DOHH2 (cell line): ENCODE results near the gene ENPP6.

Experiments
- EZH2phosphoT487 ChIP-seq: fragments of 200-600 bp; sonication (generic); IDR thresholded peaks from 2 replicates; pipeline ENCODE4 v1.6.1; 2017; ENCODE audit warnings: borderline replicate concordance, mild to moderate bottlenecking, antibody characterized with exemption, low read length, moderate library complexity, mixed read lengths
- TF ChIP-seq, protein P1 (sequence below): fragments of 200-600 bp; sonication (generic); IDR thresholded peaks from one replicate; pipeline ENCODE4 v1.5.1; 2014; ENCODE audit warnings: antibody characterized with exemption, mild to moderate bottlenecking, low read depth, low read length; ENCODE audit not compliant: poor library complexity, severe bottlenecking

DNA sequence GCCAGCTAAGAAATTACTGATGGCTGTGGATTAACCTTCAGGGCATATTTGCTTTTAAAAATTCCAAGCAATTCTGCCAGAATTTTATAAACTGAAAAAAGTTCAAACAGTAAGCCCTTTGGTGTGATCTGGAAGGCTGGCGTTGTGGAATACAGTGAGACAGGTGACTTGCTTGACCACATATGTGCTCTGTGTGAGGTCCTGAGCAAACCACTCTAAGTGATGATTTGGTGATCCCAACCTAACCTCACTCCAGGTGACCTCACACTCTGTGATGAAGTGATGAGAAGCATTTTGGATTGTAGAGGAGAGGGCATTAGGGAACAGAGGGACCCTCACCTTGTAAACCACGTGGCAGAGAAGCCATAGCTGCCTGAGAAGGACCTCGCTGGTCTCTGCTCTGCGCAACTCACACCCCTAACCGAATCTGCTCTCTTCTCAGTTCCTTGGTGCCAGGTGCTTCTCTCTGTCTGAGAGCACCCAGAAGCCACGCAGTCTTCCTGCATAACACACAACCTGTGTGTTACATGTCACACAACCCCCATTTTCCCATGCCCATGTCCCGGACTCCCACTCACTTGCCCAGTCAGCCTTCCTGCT is 106.3 kb downstream of the ENPP6 start:
- TF ChIP-seq, protein P1, sequence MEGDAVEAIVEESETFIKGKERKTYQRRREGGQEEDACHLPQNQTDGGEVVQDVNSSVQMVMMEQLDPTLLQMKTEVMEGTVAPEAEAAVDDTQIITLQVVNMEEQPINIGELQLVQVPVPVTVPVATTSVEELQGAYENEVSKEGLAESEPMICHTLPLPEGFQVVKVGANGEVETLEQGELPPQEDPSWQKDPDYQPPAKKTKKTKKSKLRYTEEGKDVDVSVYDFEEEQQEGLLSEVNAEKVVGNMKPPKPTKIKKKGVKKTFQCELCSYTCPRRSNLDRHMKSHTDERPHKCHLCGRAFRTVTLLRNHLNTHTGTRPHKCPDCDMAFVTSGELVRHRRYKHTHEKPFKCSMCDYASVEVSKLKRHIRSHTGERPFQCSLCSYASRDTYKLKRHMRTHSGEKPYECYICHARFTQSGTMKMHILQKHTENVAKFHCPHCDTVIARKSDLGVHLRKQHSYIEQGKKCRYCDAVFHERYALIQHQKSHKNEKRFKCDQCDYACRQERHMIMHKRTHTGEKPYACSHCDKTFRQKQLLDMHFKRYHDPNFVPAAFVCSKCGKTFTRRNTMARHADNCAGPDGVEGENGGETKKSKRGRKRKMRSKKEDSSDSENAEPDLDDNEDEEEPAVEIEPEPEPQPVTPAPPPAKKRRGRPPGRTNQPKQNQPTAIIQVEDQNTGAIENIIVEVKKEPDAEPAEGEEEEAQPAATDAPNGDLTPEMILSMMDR: no peak
- TF ChIP-seq EZH2phosphoT487: no peak
